ENCODE data around the gene CETN3. TPM values are rescaled to one million over a fixed set of nuclear protein-coding genes. Genes with fewer than 3 reads are reported as not detected.

The CETN3 gene
- total and polyA plus RNA-seq, 2 experiments from 2014 or later = 22.1 to 107 TPM

DNA sequence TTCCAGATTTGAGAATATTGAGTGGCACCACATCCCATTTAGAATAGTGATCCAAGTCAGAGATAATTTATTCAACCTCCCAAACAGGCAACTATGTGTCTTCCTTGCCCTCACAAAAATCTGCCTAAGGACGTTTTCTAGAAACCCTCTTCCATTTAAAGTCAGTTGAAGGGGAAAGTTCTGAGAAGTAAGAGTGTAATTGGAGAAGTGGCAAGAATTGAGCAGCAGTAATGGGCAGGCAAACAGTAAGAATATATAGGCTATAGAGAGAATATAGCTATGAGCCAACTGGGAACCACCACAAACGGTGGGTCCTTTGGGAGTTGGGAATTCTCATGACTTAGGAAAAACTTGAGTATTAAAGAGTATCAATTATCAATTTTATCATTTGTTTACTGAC, 31.1 kb upstream of the CETN3 start:
- ATAC-seq (no peak), DNase-seq (ENCODE audit: low spot score) (no peak)
- Mint-ChIP-seq H3K9me3 (no peaks in the 10 kb centered on the region), H3K4me1 (peaks cover 9% of the 10 kb centered on the region), H3K27ac (no peak overlapping the region), H3K36me3 (ENCODE audit: low read depth) (no peaks in the 10 kb centered on the region), H3K4me3 (no peak overlapping the region), H3K27me3 (ENCODE audit: insufficient read depth, low read depth, poor library complexity) (peaks cover 1% of the 10 kb centered on the region)
- Histone ChIP-seq H3K4me2 (no peak overlapping the region), H3K79me2 (replicated peaks; ENCODE audit: insufficient read depth) (no peaks in the 10 kb centered on the region), H4K20me1 (replicated peaks; ENCODE audit: insufficient read depth) (no peaks in the 10 kb centered on the region), H3K9me2 (ENCODE audit: insufficient read depth) (no peaks in the 10 kb centered on the region), H3K4me1 (ENCODE audit: insufficient read depth) (0 out of 2 replicates have a peak, but pooled peaks cover 5% of the 10 kb centered on the region), H3K4me3 (no peak overlapping the region), H3K27ac (ENCODE audit: low read depth) (no peak overlapping the region), H3K27me3 (ENCODE audit: insufficient read depth) (no peaks in the 10 kb centered on the region), H2AFZ (peak overlapping the region; percentile 11), H3F3A (replicated peaks; ENCODE audit: low read depth) (no peaks in the 10 kb centered on the region), H3K36me3 (ENCODE audit: insufficient read depth) (no peaks in the 10 kb centered on the region)
- no peak for TF ChIP-seq POLR2AphosphoS5 (IDR thresholded peaks at IDR 0.05; ENCODE audit: low read depth)
- no peak for TF ChIP-seq STAT1 (IDR thresholded peaks at IDR 0.05; ENCODE audit: unreplicated experiment)
- TF ChIP-seq, protein P1, sequence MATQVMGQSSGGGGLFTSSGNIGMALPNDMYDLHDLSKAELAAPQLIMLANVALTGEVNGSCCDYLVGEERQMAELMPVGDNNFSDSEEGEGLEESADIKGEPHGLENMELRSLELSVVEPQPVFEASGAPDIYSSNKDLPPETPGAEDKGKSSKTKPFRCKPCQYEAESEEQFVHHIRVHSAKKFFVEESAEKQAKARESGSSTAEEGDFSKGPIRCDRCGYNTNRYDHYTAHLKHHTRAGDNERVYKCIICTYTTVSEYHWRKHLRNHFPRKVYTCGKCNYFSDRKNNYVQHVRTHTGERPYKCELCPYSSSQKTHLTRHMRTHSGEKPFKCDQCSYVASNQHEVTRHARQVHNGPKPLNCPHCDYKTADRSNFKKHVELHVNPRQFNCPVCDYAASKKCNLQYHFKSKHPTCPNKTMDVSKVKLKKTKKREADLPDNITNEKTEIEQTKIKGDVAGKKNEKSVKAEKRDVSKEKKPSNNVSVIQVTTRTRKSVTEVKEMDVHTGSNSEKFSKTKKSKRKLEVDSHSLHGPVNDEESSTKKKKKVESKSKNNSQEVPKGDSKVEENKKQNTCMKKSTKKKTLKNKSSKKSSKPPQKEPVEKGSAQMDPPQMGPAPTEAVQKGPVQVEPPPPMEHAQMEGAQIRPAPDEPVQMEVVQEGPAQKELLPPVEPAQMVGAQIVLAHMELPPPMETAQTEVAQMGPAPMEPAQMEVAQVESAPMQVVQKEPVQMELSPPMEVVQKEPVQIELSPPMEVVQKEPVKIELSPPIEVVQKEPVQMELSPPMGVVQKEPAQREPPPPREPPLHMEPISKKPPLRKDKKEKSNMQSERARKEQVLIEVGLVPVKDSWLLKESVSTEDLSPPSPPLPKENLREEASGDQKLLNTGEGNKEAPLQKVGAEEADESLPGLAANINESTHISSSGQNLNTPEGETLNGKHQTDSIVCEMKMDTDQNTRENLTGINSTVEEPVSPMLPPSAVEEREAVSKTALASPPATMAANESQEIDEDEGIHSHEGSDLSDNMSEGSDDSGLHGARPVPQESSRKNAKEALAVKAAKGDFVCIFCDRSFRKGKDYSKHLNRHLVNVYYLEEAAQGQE (IDR thresholded peaks at IDR 0.05; ENCODE audit: unreplicated experiment) = no peak
- TF ChIP-seq, protein P2, sequence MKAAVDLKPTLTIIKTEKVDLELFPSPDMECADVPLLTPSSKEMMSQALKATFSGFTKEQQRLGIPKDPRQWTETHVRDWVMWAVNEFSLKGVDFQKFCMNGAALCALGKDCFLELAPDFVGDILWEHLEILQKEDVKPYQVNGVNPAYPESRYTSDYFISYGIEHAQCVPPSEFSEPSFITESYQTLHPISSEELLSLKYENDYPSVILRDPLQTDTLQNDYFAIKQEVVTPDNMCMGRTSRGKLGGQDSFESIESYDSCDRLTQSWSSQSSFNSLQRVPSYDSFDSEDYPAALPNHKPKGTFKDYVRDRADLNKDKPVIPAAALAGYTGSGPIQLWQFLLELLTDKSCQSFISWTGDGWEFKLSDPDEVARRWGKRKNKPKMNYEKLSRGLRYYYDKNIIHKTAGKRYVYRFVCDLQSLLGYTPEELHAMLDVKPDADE (IDR thresholded peaks at IDR 0.05) = no peak
- TF ChIP-seq NANOG (IDR thresholded peaks at IDR 0.05; ENCODE audit: borderline replicate concordance) = no peak
- TF ChIP-seq ZNF114 (CRISPR knock-in tag; IDR thresholded peaks at IDR 0.05) = no peak
- no peak for TF ChIP-seq JUNB (IDR thresholded peaks at IDR 0.05; ENCODE audit: unreplicated experiment)
- TF ChIP-seq CREB1 (CRISPR knock-in tag; IDR thresholded peaks at IDR 0.05; ENCODE audit: low read depth) = no peak
- TF ChIP-seq EZH2 (IDR thresholded peaks at IDR 0.05; ENCODE audit: low read depth, unreplicated experiment) = no peak
- TF ChIP-seq, protein P3, sequence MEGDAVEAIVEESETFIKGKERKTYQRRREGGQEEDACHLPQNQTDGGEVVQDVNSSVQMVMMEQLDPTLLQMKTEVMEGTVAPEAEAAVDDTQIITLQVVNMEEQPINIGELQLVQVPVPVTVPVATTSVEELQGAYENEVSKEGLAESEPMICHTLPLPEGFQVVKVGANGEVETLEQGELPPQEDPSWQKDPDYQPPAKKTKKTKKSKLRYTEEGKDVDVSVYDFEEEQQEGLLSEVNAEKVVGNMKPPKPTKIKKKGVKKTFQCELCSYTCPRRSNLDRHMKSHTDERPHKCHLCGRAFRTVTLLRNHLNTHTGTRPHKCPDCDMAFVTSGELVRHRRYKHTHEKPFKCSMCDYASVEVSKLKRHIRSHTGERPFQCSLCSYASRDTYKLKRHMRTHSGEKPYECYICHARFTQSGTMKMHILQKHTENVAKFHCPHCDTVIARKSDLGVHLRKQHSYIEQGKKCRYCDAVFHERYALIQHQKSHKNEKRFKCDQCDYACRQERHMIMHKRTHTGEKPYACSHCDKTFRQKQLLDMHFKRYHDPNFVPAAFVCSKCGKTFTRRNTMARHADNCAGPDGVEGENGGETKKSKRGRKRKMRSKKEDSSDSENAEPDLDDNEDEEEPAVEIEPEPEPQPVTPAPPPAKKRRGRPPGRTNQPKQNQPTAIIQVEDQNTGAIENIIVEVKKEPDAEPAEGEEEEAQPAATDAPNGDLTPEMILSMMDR (conservative IDR thresholded peaks at IDR 0.05; ENCODE audit: low read depth in 2 of 2) = no peak
- TF ChIP-seq, protein P4, sequence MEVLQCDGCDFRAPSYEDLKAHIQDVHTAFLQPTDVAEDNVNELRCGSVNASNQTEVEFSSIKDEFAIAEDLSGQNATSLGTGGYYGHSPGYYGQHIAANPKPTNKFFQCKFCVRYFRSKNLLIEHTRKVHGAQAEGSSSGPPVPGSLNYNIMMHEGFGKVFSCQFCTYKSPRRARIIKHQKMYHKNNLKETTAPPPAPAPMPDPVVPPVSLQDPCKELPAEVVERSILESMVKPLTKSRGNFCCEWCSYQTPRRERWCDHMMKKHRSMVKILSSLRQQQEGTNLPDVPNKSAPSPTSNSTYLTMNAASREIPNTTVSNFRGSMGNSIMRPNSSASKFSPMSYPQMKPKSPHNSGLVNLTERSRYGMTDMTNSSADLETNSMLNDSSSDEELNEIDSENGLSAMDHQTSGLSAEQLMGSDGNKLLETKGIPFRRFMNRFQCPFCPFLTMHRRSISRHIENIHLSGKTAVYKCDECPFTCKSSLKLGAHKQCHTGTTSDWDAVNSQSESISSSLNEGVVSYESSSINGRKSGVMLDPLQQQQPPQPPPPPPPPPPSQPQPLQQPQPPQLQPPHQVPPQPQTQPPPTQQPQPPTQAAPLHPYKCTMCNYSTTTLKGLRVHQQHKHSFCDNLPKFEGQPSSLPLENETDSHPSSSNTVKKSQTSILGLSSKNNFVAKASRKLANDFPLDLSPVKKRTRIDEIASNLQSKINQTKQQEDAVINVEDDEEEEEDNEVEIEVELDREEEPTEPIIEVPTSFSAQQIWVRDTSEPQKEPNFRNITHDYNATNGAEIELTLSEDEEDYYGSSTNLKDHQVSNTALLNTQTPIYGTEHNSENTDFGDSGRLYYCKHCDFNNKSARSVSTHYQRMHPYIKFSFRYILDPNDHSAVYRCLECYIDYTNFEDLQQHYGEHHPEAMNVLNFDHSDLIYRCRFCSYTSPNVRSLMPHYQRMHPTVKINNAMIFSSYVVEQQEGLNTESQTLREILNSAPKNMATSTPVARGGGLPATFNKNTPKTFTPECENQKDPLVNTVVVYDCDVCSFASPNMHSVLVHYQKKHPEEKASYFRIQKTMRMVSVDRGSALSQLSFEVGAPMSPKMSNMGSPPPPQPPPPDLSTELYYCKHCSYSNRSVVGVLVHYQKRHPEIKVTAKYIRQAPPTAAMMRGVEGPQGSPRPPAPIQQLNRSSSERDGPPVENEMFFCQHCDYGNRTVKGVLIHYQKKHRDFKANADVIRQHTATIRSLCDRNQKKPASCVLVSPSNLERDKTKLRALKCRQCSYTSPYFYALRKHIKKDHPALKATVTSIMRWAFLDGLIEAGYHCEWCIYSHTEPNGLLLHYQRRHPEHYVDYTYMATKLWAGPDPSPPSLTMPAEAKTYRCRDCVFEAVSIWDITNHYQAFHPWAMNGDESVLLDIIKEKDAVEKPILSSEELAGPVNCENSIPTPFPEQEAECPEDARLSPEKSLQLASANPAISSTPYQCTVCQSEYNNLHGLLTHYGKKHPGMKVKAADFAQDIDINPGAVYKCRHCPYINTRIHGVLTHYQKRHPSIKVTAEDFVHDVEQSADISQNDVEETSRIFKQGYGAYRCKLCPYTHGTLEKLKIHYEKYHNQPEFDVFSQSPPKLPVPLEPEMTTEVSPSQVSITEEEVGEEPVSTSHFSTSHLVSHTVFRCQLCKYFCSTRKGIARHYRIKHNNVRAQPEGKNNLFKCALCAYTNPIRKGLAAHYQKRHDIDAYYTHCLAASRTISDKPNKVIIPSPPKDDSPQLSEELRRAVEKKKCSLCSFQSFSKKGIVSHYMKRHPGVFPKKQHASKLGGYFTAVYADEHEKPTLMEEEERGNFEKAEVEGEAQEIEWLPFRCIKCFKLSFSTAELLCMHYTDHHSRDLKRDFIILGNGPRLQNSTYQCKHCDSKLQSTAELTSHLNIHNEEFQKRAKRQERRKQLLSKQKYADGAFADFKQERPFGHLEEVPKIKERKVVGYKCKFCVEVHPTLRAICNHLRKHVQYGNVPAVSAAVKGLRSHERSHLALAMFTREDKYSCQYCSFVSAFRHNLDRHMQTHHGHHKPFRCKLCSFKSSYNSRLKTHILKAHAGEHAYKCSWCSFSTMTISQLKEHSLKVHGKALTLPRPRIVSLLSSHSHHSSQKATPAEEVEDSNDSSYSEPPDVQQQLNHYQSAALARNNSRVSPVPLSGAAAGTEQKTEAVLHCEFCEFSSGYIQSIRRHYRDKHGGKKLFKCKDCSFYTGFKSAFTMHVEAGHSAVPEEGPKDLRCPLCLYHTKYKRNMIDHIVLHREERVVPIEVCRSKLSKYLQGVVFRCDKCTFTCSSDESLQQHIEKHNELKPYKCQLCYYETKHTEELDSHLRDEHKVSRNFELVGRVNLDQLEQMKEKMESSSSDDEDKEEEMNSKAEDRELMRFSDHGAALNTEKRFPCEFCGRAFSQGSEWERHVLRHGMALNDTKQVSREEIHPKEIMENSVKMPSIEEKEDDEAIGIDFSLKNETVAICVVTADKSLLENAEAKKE (CRISPR knock-in tag; IDR thresholded peaks at IDR 0.05) = no peak
- no peak for TF ChIP-seq EZH2phosphoT487 (IDR thresholded peaks at IDR 0.05; ENCODE audit: unreplicated experiment)
- TF ChIP-seq ZNF331 (CRISPR knock-in tag; IDR thresholded peaks at IDR 0.05; ENCODE audit: low read depth) = no peak

Data from GM23338 (cell line).